Activated gamma-delta T cell (primary cell): ENCODE results near the gene CLEC4M.

Source experiments
- DNase-seq: peaks from one replicate; lab custom pipeline; 2025; lab: John Stamatoyannopoulos, UW
- total RNA-seq, 2 donors: gene quantifications; one replicate each; lab custom pipeline; 2026; lab: John Stamatoyannopoulos, UW

CLEC4M gene
- 0 reads per million in 2 donors for total RNA-seq

GRCh38 chr19:7762719-7763293 lies at the start of gene CLEC4M:
Gene CLEC4M (plus strand): TSS chr19:7763243. CDS start chr19:7763267, 24 bp downstream.
- no peak for DNase-seq

GRCh38 chr19:7715671-7716070 lies 47.4 kb upstream of the CLEC4M start:
- DNase-seq: no peak

DNA sequence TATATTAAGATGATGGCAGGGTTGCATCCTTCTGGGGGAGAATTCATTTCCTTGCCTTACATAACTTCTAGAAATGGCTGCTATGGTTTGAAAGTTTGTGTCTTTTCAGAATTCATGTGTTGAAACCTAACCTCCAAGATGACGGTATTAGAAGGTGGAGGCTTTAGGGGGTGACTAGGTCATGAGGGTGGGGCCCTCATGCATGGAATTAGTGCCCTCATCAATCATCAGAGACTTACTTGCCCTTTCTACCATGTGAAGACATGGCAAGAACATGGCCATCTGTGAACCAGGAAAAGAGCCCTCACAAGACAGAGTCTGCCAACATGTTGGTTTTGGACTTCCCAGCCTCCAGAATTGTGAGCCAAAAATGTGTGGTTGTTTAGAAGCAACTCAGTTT lies 46.3 kb upstream of the CLEC4M start:
- no peak for DNase-seq

DNA sequence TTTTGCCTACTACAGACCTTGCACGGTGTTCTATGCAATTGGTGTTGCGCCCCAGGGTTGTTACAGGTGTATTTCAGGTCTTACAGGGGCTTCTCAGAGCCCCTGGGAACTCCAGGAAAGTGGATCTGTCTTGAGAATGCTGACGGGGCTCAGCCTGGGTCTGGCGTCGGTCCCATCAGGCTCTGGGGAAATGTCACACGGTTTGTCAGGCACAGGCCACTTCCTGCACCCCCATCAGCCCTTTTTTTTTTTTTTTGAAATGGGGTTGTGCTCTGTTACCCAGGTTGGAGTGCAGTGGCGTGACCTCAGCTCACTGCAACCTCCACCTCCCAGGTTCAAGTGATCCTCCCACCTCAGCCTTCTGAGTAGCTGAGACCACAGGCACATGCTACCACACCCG lies 44.4 kb upstream of the CLEC4M start:
- no peak for DNase-seq

DNA sequence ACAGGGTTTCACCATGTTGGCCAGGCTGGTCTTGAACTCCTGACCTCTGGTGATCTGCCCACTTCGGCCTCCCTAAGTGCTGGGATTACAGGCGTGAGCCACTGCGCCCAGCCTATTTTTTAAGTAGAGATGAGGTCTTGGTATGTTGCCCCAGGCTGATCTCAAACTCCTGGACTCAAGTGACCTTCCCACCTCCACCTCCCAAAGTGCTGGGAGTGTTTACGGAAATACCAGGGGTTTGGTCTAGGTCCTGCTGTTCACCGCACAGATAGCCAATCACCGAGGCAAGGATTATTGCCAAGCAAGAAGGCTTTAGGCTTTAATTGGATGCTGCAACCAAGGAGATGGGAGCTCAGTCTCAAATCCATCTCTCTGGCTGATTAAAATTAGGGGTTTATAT lies 42.7 kb upstream of the CLEC4M start:
- no peak for DNase-seq

DNA sequence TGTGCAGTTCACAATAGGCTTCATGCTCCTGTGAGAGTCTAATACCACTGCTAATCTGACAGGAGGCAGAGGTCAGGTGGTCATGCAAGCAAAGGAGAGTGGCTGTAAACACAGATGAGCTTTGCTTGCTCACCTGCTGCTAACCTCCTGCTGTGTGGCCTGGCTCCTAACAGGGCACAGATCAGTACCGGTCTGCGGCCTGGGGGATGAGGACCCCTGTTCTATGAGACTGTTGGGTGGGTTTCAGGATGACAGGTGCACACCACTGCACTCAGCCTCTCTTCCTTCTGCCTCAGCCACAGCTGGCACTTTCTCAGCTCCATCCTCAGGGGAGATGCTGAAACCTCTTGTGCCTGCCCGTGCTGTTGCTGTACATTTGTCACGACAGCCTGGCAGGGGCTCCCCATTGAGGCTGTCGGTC lies 40.8 kb upstream of the CLEC4M start:
- no peak for DNase-seq

GRCh38 chr19:7725791-7726190 lies 37.3 kb upstream of the CLEC4M start:
- DNase-seq: no peak

GRCh38 chr19:7729211-7729610 lies 33.8 kb upstream of the CLEC4M start:
- no peak for DNase-seq

DNA sequence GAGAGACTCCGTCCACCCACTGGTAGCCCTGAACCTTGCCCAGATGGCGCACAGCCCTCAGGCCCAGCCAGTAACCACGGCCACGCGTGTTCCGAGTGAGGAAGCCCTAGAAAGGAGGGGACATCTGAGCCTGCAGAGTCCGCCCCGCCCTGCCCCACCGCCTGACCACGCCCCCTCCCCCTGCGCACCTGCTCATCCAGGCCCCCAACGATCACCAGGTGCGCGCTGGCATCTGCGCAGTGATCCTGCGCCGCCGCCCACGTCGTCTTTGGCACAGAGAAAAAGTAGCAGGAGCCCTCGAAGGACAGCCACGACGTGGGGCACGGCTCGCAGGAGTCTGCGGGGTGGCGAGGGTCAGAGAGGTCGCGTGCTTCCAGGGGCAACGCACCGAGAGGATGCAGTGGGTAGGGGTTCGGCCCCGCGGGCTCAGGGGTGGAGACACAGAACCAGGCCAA lies 33.2 kb upstream of the CLEC4M start:
- DNase-seq: no peak

GRCh38 chr19:7730286-7731217 lies 32.5 kb upstream of the CLEC4M start:
- no peak for DNase-seq

DNA sequence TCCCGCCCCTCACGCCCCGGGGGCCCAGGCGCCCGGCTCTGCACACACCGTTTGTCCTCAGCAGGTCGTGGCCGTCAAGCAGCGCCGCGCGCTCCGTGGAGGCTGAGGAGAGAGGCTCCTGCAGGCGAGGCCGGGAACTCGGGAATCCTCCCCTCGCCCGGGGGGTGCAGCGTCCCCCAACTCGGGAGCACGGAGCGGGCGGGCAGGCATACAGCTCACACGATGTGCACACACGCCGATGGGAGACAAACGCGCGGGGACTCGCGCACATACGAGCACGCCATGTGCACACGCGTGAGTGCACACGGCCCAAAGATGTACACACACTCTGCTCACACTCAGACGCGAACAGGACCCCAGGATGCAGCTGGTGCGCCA lies 31.8 kb upstream of the CLEC4M start:
- DNase-seq: no peak

GRCh38 chr19:7731615-7732014 lies 31.4 kb upstream of the CLEC4M start:
- no peak for DNase-seq

GRCh38 chr19:7732045-7732444 lies 31.0 kb upstream of the CLEC4M start, which contains the start of gene CLEC4G:
Gene CLEC4G (minus strand): TSS chr19:7732110. CDS start chr19:7732102, 8 bp downstream.
- no peak for DNase-seq

- no peak for DNase-seq
Measured at GRCh38 chr19:7733376-7733775, 29.7 kb upstream of the CLEC4M start.

GRCh38 chr19:7734220-7735203 lies 28.5 kb upstream of the CLEC4M start:
- DNase-seq: no peak

GRCh38 chr19:7736148-7736547 lies 26.9 kb upstream of the CLEC4M start:
- DNase-seq: no peak

DNA sequence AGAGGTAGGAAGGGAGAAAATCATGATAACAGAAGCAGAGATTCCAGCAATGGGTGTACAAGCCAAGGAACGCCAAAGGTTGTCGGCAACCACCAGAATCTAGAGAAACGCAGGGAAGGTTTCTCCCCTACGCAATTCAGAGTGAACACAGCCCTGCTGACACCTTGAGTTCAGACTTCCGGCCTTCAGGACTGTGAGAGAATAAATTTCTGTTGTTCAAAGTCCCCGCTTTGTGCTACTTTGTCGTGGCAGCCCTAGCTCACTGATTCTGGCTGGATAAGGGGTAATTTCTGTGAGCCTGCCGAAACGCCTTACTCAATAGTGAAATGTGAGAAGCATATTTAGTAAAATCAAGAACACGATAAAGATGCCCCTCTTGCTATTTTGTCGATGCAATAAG lies 25.8 kb upstream of the CLEC4M start:
- DNase-seq: no peak

DNA sequence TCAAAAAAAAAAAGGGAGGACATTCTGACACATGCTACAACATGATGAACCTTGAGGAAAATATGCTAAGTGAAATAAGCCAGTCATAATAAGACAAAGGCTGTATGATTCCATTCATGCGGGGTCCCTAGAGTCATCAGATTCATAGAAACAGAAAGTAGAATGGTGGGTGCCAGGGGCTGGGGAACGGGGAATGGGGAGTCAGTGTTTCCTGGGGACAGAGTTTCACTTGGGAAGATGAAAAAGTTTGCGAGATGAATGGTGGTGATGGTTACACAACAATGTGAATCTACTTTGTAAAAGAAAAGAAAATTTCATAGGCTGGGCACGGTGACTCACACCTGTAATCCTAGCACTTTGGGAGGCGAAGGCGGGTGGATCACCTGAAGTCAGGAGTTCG lies 25.0 kb upstream of the CLEC4M start:
- no peak for DNase-seq

GRCh38 chr19:7739211-7739755 lies 23.8 kb upstream of the CLEC4M start:
- no peak for DNase-seq

DNA sequence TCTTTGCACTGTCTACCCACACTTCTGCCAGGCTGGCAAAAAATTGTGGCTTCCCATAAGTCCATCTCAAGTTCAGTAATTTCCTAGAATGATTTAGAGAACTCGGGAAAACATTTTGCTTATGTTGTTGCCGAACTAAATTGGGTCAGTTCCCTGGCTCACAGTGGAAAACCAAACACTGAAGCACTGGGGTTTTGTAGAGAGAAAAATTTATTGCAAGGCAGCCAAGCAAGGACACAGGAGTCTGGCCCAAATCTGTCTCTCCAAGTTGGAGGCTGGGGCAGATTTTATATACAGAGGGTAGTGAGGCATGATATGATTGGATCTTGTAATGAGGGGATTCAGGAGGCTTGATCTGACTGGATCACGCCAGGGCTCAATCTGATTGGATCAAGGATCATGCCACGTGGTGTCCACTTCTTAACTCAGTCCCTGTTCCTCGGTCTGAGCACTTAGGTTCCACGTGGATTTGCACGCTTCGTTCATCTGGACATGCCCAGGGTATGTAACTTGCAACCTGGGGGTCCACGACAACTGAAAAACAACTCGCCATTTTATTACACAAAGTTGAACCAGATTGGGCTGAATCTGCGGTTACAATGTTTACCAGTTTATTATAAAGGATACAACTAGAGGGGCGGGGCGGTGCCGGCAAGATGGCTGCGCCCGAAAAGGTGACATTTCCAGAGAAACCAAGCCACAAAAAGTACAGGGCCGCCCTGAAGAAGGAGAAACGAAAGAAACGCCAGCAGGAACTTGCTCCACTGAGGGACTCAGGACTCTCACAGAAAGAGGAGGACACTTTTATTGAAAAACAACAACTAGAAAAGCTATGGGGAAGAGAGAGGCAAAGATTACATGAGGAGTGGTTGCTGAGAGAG lies 23.0 kb upstream of the CLEC4M start:
- DNase-seq: no peak

GRCh38 chr19:7740682-7741054 lies 22.4 kb upstream of the CLEC4M start:
- DNase-seq: no peak
